HuH-7 (cell line): ENCODE results near the gene TBRG4.

ENCODE experiments used
- DNase-seq: peaks from one replicate; pipeline ENCODE4 v3.0.0; 2011; ENCODE audit warnings: low spot score

TBRG4 gene

DNA sequence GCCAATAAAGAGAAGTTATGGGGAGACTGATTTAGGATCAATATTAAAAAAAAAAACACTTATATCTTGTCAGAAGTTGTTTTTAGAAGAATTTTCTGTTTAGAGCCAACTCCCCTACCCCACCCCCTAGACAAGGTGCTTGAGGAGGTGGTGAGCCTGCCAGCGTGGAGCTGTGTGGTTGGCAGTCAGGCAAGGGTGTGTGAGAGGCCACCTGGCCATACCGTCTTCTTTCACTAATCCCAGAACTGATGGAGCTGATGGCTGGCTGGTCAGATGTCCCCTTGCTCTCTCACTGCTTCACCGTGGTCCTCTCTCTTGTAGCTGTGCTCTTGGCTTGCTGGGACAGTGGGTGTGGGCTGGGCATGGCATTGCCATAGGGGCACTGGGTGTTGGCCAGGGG, 57.1 kb downstream of the TBRG4 start:
- no peak for DNase-seq

DNA sequence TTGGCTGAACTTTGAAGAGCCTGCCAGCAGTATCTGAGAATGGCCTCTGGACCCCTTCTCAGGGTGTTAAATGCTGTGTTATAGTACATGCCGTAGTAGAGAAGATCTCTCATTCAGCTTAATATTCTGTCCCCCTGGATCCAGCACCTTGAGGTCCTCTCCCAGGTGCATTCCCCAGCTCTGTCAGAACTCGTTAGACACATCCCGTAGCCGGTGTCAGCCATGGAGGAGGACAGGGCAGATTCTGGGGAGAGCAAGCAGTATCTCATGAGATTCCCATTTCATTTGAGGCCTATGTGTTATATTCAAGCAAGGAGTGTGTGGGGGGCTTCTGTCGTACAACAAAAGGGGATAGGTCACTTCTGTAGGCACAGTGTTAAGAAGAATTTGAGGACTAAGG, 57.6 kb downstream of the TBRG4 start:
- no peak for DNase-seq

DNA sequence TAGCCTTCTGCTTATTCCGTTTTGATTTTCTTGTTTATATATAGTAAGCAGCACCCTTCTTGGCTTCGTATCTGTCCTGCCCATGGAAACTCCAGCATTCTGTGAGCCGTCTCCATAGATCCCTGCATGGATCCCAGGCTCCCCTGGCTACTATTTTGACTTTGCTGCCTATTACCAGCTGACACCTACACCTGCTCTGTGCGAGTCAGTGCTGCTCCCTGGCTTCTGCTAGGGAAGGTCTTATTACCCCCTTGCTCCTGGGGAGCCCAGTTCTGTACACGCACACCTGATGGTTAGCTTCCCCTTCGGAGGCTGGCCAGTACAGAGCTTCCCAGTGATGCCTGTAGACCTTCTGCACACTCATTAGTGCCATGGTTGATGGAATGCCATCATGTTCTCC, 58.1 kb downstream of the TBRG4 start:
- DNase-seq, result no peak

DNA sequence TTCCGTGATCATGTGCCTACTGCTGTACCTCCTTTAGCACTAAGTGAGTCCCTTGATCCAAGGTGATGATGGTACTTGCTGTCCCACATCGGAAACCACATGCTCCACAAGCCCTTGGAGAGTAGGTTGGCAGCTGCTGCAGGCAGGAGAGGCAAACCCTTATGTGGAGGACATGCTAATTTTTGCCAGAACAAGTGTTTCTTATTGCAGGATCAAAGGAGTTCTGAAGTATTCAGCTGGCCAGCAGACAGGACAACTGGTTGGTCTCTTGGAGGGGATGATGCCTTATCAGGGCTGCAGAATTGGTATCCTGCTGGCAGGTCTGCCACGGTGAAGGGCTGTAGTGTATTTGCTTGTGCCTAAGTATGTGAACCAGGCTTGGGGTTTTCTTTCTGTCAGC, 59.5 kb downstream of the TBRG4 start:
- no peak for DNase-seq

DNA sequence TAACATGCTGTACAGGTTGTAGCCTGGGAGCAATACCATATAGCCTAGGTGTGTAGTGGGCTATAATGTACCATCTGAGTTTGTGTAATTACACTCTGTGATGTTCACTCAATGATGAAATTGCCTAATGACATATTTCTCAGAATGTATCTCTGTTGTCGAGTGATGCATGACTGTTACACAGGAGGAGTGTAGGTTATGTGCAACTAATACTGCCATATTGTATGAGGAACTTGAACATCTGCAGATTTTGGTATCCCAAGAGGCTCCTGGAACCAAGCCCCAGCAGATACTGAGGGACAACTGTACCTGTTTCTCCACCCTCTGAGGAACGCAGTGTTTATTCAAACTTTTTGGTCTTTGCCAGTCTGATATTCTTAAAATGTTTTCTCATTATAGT, 61.3 kb downstream of the TBRG4 start:
- DNase-seq, result no peak
